ENCODE data around the gene PIGM.
A peak's percentile ranks its signal among the peaks of the same experiment; 100 is the strongest.

Gene PIGM

DNA sequence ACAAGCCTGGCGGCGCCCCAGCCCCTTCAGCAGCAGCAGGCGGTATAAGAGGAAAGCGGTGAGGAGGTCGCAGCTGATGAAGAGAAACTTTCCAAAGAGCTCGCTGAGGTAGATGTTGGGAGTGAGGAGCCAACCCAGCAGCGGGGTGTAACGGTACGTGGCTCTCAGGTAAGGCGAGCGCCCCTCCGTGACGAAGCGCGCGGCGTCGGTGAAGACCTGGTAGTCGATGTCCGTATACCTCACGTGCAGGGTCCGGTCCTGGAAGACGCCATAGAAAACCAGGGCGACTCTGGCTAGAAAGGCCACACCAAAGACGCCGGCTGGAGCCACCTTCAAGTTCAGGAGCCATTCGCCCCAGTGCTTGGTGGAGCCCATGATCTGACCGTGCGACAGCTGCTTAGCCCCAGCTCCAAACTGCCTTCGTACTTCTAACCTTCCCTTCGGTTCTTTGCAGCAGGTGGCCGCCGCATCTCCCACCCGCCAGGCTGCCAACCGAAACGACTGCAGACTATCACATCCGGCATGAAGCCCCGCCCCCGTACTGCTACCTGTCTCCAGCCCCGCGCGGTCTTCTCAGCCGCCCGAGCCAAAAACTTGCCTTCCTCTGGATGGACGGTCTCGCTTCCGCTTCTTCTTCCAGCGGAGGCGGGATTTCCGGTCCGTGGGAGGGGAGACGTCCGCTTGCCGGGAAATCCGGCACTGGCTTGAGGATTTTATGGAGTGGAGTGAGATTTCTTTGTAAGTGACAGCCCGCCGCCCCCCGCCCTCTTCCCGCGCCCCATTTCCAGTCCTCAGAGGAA, at the start of gene PIGM:
PIGM (minus strand) TSS at position 626 of the 800 bp plus-strand sequence; CDS start at position 375, 251 bp downstream.
- TF ChIP-seq, protein P1, sequence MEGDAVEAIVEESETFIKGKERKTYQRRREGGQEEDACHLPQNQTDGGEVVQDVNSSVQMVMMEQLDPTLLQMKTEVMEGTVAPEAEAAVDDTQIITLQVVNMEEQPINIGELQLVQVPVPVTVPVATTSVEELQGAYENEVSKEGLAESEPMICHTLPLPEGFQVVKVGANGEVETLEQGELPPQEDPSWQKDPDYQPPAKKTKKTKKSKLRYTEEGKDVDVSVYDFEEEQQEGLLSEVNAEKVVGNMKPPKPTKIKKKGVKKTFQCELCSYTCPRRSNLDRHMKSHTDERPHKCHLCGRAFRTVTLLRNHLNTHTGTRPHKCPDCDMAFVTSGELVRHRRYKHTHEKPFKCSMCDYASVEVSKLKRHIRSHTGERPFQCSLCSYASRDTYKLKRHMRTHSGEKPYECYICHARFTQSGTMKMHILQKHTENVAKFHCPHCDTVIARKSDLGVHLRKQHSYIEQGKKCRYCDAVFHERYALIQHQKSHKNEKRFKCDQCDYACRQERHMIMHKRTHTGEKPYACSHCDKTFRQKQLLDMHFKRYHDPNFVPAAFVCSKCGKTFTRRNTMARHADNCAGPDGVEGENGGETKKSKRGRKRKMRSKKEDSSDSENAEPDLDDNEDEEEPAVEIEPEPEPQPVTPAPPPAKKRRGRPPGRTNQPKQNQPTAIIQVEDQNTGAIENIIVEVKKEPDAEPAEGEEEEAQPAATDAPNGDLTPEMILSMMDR (IDR thresholded peaks at IDR 0.05; ENCODE audit: unreplicated experiment in 3 of 3), result no peak
- peaks cover 23% of the 10 kb centered on the region for H3K4me1 Mint-ChIP-seq
- H3K4me3 Mint-ChIP-seq, result peak within 1 kb of the TSS; percentile 92 to 98 (median 92)
- peaks cover 3% of the 10 kb centered on the region for H3K36me3 Mint-ChIP-seq (ENCODE audit: low read depth)
- H3K27me3 Mint-ChIP-seq (ENCODE audit: low read depth), result peaks cover 19% of the 10 kb centered on the region
- H3K9me3 Mint-ChIP-seq, result no peaks in the 10 kb centered on the region
- H3K27ac Mint-ChIP-seq, result peak within 1 kb of the TSS; percentile 72 to 96 (median 95)

DNA sequence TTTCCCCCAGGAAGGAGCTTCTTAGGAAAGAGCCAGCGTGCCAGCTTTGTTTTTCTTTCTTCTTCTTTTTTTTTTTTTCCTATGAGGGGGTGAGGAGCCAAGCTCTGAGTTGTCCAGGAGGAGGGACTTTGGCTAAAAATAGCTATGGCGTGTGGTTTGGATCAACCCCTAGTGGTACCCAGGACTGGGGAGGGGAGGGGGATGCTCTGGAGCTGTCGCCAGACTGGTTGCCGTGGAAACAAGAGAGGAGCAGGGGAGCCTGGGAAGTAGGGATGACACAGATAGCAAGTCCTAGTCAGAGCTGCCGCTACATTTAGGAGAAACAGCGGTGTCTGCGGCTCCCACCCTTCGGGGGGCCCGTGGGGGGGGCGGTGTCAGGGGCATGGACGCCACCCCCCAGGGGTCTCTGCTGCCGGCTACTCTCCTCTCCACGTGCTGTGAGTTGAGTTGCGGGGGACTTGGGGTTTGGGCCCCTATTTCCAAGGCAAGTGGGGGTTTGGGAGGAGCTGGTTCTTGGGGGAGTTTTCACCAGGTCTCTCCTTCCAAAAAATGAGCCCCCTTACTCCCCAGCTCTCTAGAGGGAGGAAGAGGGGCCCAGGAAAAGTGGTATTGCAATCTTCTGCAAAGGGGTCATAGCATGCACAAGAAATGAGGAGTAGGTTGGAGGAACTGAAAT, 49.6 kb upstream of the PIGM start, which contains the start of gene KCNJ9:
KCNJ9 (plus strand) TSS at position 278 of the 676 bp plus-strand sequence. CDS start 2,493 bp downstream, outside the sequence.
- H3K27me3 Mint-ChIP-seq (ENCODE audit: low read depth), result peaks cover 93% of the 10 kb centered on the region
- H3K9me3 Mint-ChIP-seq, result no peaks in the 10 kb centered on the region
- no peaks in the 10 kb centered on the region for H3K4me1 Mint-ChIP-seq
- H3K36me3 Mint-ChIP-seq (ENCODE audit: low read depth), result no peaks in the 10 kb centered on the region
- TF ChIP-seq, protein P1 (IDR thresholded peaks at IDR 0.05; ENCODE audit: unreplicated experiment in 3 of 3), result no peak
- peak within 1 kb of the TSS in 2 of 3 experiments; percentile 5 to 38 for H3K4me3 Mint-ChIP-seq
- H3K27ac Mint-ChIP-seq, result no peak within 1 kb of the TSS

DNA sequence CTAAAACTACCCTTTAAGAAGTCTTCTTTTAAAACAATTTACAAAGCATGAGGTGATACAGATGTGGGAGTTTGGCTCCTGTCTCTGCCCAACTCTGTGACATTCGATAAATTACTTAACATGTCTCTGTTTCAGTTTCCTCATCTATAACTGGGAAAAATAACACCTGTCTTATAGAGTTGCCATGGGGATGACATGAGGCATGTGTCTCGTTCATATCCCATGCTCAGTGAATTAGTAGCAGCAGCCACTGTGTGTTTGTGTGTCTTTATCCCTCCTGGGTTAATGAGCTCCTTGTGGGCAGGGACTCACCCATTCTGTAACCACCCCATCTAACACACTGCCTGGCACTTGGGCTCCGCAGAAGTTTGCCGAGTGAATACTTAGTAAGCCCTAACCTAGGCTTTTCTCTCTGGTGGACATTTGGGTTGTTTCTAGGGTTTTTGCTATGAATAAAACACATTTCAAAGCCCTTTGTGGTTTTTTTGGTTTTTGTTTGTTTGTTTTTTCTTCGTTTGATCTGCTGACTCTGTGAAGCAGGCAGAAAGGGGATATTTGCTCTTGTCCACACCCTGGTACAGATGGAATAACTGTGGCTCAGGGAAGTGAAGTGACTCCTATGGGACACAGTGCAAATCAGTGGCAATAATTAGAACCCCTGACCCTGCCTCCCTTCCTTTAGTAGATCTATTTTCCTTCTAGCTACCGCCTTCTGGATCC, 48.8 kb upstream of the PIGM start:
- TF ChIP-seq, protein P1 (IDR thresholded peaks at IDR 0.05; ENCODE audit: unreplicated experiment in 3 of 3), result no peak
- H3K9me3 Mint-ChIP-seq, result no peaks in the 10 kb centered on the region
- no peaks in the 10 kb centered on the region for H3K4me1 Mint-ChIP-seq
- H3K27ac Mint-ChIP-seq, result no peak overlapping the region
- no peak overlapping the region for H3K4me3 Mint-ChIP-seq
- H3K36me3 Mint-ChIP-seq (ENCODE audit: low read depth), result no peaks in the 10 kb centered on the region
- H3K27me3 Mint-ChIP-seq (ENCODE audit: low read depth), result peaks cover 92% of the 10 kb centered on the region

DNA sequence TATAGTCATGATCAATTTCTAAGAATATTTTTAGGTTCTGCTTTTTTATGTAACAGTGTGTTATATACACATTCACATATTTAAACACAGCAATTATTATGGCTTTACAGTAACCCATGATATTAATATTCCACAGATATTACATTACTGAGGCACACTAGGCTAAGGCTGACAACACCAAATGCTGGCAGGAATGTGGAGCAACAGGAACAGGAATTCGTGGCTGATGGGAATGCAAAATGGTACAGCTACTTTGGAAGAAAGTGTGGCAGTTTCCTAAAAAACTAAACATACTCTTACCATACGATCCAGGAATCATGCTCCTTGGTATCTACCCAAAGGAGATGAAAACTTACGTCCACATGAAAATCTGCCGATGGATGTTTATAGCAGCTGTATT, 47.7 kb upstream of the PIGM start:
- H3K36me3 Mint-ChIP-seq (ENCODE audit: low read depth), result no peaks in the 10 kb centered on the region
- H3K27me3 Mint-ChIP-seq (ENCODE audit: low read depth), result peaks cover 90% of the 10 kb centered on the region
- H3K27ac Mint-ChIP-seq, result no peak overlapping the region
- no peaks in the 10 kb centered on the region for H3K4me1 Mint-ChIP-seq
- H3K9me3 Mint-ChIP-seq, result no peaks in the 10 kb centered on the region
- TF ChIP-seq, protein P1 (IDR thresholded peaks at IDR 0.05; ENCODE audit: unreplicated experiment in 3 of 3), result no peak
- no peak overlapping the region for H3K4me3 Mint-ChIP-seq

DNA sequence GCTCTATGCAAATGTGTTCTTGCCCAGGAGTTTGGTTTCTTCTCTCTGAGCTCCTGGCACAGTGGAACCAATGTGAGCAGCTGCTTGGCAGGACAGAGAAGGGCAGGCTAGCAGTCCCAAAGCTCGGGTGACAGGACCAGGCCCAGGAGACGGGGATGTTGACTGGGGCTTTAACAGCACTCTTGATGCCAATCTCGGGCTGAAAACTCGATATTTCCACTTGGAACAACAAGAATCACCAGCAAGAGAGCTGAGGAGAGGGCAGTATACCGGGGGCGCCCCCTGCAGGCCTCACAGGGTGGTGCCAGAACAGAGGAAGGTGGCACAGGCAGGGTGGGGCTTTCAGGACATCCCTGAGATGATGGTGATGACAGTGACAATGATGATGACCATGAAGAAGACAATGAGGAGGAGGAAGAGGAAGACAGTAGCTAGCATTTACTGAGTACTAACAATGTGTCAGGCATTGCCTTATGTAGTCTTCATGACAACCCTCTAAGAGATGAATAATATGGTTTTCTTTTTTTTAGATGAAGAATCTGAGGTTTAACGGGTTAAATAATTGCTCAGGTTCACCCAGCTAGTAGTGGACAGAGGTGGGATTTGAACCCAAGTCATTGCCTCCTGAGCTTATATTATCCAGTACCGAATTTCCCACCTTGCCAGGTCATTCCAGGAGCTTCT, 46.9 kb upstream of the PIGM start:
- Mint-ChIP-seq H3K4me1 (no peaks in the 10 kb centered on the region), H3K9me3 (no peaks in the 10 kb centered on the region), H3K27ac (no peak overlapping the region), H3K27me3 (ENCODE audit: low read depth) (peaks cover 86% of the 10 kb centered on the region), H3K36me3 (ENCODE audit: low read depth) (no peaks in the 10 kb centered on the region), H3K4me3 (no peak overlapping the region)
- TF ChIP-seq, protein P1 (IDR thresholded peaks at IDR 0.05; ENCODE audit: unreplicated experiment in 3 of 3), result peak; percentile 38 to 60 (median 47)
